HG03139 (cell line): Measurements from ENCODE around the gene SPEN.

Source experiments
- ATAC-seq: cut with Tn5 transposase; IDR thresholded peaks from one replicate; pipeline ENCODE4 v1.9.1; 2021; ENCODE audit not compliant: unreplicated experiment

Gene SPEN

GRCh38 chr1:15935056-15935950 lies 87.8 kb downstream of the SPEN start:
- no peak for ATAC-seq

GRCh38 chr1:15936025-15936424 lies 88.5 kb downstream of the SPEN start:
- ATAC-seq = no peak

DNA sequence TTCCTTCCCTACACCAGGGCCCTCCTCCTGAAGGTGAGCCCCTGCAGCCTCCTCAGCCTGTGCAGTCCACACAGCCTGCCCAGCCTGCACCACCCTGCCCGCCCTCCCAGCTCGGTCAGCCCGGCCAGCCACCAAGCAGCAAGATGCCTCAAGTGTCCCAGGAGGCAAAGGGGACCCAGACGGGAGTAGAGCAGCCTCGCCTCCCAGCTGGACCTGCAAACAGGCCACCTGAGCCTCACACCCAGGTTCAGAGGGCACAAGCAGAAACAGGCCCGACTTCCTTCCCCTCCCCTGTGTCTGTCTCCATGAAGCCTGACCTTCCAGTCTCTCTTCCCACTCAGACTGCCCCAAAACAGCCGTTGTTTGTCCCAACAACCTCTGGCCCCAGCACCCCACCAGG lies 89.6 kb downstream of the SPEN start:
- no peak for ATAC-seq

- no peak for ATAC-seq
These were observed 90.2 kb downstream of the SPEN start for GRCh38 chr1:15937706-15938168.

DNA sequence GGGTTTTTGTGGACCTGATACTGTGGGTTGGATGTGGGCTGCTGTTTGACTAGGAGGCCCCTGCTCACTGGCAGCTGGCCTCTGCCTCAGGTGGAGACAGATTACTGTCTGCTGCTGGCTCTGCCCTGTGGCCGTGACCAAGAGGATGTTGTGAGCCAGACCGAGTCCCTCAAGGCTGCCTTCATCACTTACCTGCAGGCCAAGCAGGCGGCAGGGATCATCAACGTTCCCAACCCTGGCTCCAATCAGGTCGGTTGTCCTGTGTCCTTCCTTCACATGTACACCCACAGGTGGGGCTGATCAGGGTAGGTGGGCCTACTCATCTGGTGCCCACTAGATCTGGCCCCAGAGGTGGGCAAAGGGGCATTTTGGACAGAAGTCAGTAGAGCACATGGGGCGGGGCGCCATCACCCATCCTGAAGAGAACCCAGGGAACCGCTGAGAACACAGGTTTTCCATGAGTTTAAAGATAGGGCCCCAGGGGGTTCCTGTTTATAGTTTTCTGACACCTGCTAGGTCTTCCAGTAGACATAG lies 91.2 kb downstream of the SPEN start:
- ATAC-seq = no peak

GRCh38 chr1:15939181-15940109 lies 91.9 kb downstream of the SPEN start:
- no peak for ATAC-seq

GRCh38 chr1:15940110-15941043 lies 92.9 kb downstream of the SPEN start:
- ATAC-seq = no peak

- no peak for ATAC-seq
These were observed 93.7 kb downstream of the SPEN start for GRCh38 chr1:15941044-15941840.

DNA sequence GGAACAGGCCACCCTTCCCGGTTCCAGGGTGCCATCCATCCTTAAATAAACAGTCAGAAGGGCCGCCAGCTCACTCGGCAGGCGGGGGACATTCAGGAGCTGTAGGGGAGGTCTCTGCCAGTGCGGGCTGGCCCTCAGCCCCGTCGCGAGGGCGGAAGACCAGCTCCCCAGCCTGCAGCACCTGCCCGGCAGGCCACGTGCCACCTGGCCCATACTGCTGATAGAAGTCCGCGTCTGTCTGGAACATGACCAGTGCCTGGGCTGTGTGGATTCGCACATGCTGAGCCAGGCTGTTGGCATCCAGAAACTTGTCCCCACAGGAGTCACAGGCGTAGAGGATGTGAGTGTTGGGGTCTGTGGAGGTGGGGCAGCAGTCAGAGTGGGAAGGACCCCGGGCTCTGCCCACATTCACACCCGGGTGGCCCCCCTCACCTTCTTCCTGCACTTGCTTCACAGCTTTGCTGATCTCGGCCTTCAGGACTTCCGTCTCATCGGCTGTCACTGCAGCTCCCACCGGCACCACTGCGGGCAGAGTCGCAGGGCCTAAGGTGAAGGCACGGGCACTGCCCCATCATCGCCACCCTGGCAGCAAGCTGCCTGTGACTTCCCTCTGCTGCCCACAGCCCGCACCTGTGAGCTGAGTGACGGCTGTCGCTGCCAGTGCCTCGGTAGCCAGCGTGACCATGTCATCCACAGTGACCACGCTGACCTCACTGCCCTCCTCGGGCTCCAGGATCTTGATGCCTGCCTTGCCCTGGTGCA lies 94.6 kb downstream of the SPEN start:
- ATAC-seq = no peak

GRCh38 chr1:15942661-15943327 lies 95.3 kb downstream of the SPEN start:
- no peak for ATAC-seq

- no peak for ATAC-seq
These were observed 96.0 kb downstream of the SPEN start for GRCh38 chr1:15943328-15943991.

GRCh38 chr1:15943992-15944307 lies 96.4 kb downstream of the SPEN start:
- no peak for ATAC-seq

- ATAC-seq = no peak
These were observed 97.0 kb downstream of the SPEN start for GRCh38 chr1:15944308-15945010.

GRCh38 chr1:15945011-15945831 lies 97.7 kb downstream of the SPEN start:
- no peak for ATAC-seq

DNA sequence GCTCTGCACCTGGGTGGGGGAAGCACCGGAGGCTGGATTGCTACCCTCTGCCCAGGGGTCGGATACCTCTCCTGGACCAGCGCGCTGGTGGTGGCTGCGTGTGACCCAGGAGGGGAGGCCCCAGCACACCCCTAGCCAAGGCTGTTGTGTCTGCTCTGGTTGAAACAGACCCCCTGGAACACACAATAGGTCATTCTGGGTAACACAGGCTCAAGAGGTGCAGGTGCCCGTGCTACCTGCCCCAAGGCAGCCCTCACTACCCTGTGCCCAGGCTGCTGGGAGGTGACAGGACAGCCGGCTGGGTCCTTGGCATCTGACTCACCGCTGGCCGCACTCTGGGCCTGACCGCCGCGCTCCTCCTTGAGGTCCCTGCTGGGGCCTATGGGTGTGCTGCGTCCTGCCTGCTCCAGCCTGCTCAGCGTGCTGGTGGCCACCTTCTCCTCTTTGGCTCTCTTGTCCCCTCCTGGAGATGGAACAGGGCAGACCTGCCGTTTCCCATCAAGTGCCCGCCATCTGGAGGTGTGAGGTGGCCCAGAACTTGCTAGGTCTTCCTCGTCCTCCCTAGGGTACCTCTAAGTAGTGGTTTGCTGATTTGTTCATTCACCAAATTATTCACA lies 98.4 kb downstream of the SPEN start:
- ATAC-seq = no peak
